UCSD-AML1 (cell line): ENCODE results near the gene NFE2L3.
"Not testable (repeated sequence)": the region's sequence is repeated elsewhere in the genome, so short reads cannot be mapped to it uniquely, and the experiment has no call there.

Experiments used
- DNase-seq: peaks from one replicate; lab custom pipeline; 2025; ENCODE audit not compliant: unreplicated experiment; lab: John Stamatoyannopoulos, UW

Gene NFE2L3

GRCh38 chr7:26185844-26186180, 33.8 kb downstream of the NFE2L3 start:
- DNase-seq = no peak

- DNase-seq = no peak
These were observed 34.6 kb downstream of the NFE2L3 start for GRCh38 chr7:26186364-26187311.

GRCh38 chr7:26187380-26188205, 35.6 kb downstream of the NFE2L3 start:
- no peak for DNase-seq

- DNase-seq = no peak
These were observed 36.4 kb downstream of the NFE2L3 start for GRCh38 chr7:26188206-26188956.

- no peak for DNase-seq
These were observed 37.1 kb downstream of the NFE2L3 start for GRCh38 chr7:26188957-26189541.

GRCh38 chr7:26189697-26190096, 37.7 kb downstream of the NFE2L3 start:
- no peak for DNase-seq

GRCh38 chr7:26190417-26190869, 38.4 kb downstream of the NFE2L3 start:
- DNase-seq = no peak

- DNase-seq = no peak
These were observed 39.4 kb downstream of the NFE2L3 start for GRCh38 chr7:26191233-26191973.

GRCh38 chr7:26191974-26192479, 40.0 kb downstream of the NFE2L3 start:
- DNase-seq = no peak

- no peak for DNase-seq
These were observed 40.6 kb downstream of the NFE2L3 start for GRCh38 chr7:26192485-26193087.

- no peak for DNase-seq
These were observed 41.6 kb downstream of the NFE2L3 start for GRCh38 chr7:26193432-26194207.

- DNase-seq = not testable (repeated sequence)
These were observed 42.8 kb downstream of the NFE2L3 start for GRCh38 chr7:26194764-26195163.

GRCh38 chr7:26195182-26195581, 43.2 kb downstream of the NFE2L3 start:
- DNase-seq = no peak

- no peak for DNase-seq
These were observed 44.1 kb downstream of the NFE2L3 start for GRCh38 chr7:26195867-26196657.

GRCh38 chr7:26197153-26198115, 45.4 kb downstream of the NFE2L3 start:
- no peak for DNase-seq

- DNase-seq = no peak
These were observed 46.3 kb downstream of the NFE2L3 start for GRCh38 chr7:26198133-26198780.
